Nephron progenitor cell (in vitro differentiated cells): ENCODE measurements around the gene JMJD1C.
"Not testable (repeated sequence)": the region's sequence is repeated elsewhere in the genome, so short reads cannot be mapped to it uniquely, and the experiment has no call there.

Source experiments
- DNase-seq: peaks from one replicate; pipeline ENCODE4 v3.0.0; 2021
- H3K27ac Mint-ChIP-seq: 2 replicates; pipeline ENCODE4 v1.8.0; 2021; ENCODE audit warnings: mild to moderate bottlenecking, moderate library complexity, mixed read lengths
- H3K27me3 Mint-ChIP-seq: 2 replicates; pipeline ENCODE4 v1.8.0; 2021; ENCODE audit warnings: mild to moderate bottlenecking, low read depth, mixed read lengths; ENCODE audit not compliant: poor library complexity
- H3K36me3 Mint-ChIP-seq: 2 replicates; pipeline ENCODE4 v1.8.0; 2021; ENCODE audit warnings: low read depth, mixed read lengths
- H3K4me1 Mint-ChIP-seq: 2 replicates; pipeline ENCODE4 v1.8.0; 2021; ENCODE audit warnings: mixed read lengths
- H3K4me3 Mint-ChIP-seq: 2 replicates; pipeline ENCODE4 v1.8.0; 2021; ENCODE audit warnings: mild to moderate bottlenecking, moderate library complexity, mixed read lengths
- H3K9me3 Mint-ChIP-seq: 2 replicates; pipeline ENCODE4 v1.8.0; 2021; ENCODE audit warnings: mild to moderate bottlenecking, moderate library complexity, mixed read lengths
- CTCF ChIP-seq: fragments of 200-600 bp; sonication (generic); IDR thresholded peaks from 2 replicates; pipeline ENCODE4 v1.5.0; 2021; ENCODE audit warnings: antibody characterized with exemption

Gene JMJD1C

DNA sequence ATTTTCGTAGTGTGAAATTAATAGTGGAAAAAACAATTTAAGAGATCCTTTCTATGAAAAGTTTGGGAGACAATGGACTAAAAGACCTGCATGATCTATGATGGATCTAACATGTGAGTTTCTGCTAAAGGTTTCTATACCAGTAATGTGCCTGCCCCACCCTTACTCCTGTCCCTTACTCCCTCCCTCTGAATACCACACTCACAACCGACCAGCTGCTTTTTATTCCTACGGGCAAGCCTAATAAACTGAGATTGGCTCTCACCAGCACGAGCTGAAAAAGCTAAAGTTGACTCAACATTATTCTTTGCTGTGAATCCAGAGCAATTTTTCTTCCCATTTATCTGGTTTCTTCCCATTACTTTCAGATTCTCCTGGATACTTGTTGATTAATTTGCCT is 37.6 kb upstream of the JMJD1C start:
- TF ChIP-seq CTCF = no peak
- Mint-ChIP-seq H3K27ac (peak overlapping the region; percentile 68), H3K4me1 (peaks cover 35% of the 10 kb centered on the region), H3K36me3 (peaks cover 55% of the 10 kb centered on the region), H3K4me3 (no peak overlapping the region), H3K27me3 (no peaks in the 10 kb centered on the region), H3K9me3 (peaks cover 7% of the 10 kb centered on the region)
- DNase-seq = no peak

GRCh38 chr10:63502832-63503231 is 37.1 kb upstream of the JMJD1C start:
- TF ChIP-seq CTCF = no peak
- Mint-ChIP-seq H3K36me3 (peaks cover 50% of the 10 kb centered on the region), H3K4me1 (peaks cover 35% of the 10 kb centered on the region), H3K4me3 (no peak overlapping the region), H3K27ac (no peak overlapping the region), H3K27me3 (no peaks in the 10 kb centered on the region), H3K9me3 (peaks cover 4% of the 10 kb centered on the region)
- no peak for DNase-seq

DNA sequence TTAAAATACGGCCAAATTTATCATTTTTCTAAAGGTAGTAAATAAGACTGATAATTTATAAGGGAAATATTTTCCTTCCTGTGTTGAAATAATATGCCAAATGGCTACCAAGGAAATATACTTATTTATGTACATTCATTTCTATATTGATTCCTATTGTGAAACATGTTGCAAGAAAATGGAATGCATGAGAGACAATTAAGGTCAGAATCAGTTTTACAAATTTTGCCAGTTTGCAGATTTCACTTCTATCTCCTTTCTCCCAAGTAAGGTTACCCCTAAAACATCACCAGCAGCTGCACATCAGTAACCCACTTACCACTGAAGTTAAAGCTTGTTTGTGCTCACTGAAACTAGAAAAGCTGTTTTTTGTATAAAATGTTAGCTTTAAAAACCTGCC is 36.2 kb upstream of the JMJD1C start:
- Mint-ChIP-seq H3K36me3 (peaks cover 52% of the 10 kb centered on the region), H3K4me3 (no peak overlapping the region), H3K4me1 (peaks cover 34% of the 10 kb centered on the region), H3K27ac (no peak overlapping the region), H3K9me3 (peaks cover 4% of the 10 kb centered on the region), H3K27me3 (no peaks in the 10 kb centered on the region)
- no peak for DNase-seq
- no peak for TF ChIP-seq CTCF

DNA sequence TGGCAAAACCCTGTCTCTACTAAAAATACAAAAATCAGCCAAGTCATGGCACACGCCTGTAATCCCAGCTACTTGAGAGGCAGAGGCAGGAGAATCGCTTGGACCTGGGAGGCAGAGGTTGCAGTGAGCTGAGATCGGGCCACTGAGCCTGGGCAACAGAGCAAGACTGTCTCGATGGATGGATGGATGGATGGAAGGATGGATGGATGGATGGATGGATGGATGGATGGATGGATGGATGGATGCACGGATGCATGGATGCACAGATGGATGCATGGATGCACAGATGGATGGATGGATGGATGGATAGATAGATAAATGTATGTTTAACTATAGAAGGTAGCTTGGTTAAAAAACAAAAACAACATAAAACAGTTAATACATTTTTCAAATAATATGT is 34.8 kb upstream of the JMJD1C start:
- Mint-ChIP-seq H3K9me3 (peaks cover 16% of the 10 kb centered on the region), H3K36me3 (peaks cover 59% of the 10 kb centered on the region), H3K4me1 (peaks cover 22% of the 10 kb centered on the region)
- not testable (repeated sequence) for H3K27ac Mint-ChIP-seq, H3K4me3 Mint-ChIP-seq, H3K27me3 Mint-ChIP-seq, DNase-seq

- no peak overlapping the region for H3K4me3 Mint-ChIP-seq
- peaks cover 4% of the 10 kb centered on the region for H3K4me1 Mint-ChIP-seq
- H3K36me3 Mint-ChIP-seq = peaks cover 71% of the 10 kb centered on the region
- no peaks in the 10 kb centered on the region for H3K27me3 Mint-ChIP-seq
- TF ChIP-seq CTCF = no peak
- H3K27ac Mint-ChIP-seq = no peak overlapping the region
- peaks cover 27% of the 10 kb centered on the region for H3K9me3 Mint-ChIP-seq
- no peak for DNase-seq
These were observed 32.9 kb upstream of the JMJD1C start for GRCh38 chr10:63498665-63499064.

DNA sequence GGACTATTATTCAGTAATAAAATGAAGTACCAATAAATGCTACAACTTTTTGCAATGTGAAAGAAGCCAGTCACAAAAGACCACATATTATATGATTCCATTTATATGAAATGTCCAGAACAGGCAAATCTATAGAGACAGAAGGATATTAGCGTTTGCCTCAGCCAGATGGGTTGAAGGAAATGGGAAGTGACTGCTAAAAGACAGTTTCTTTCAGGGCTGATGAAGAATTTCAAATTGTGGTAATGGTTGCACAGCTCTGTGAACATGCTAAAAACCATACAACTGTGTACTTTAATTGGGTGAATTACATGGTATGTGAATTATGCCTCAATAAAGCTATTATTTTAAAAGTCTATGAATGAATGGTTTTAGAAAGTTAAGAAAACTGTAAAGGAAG is 31.5 kb upstream of the JMJD1C start:
- peaks cover 31% of the 10 kb centered on the region for H3K9me3 Mint-ChIP-seq
- H3K27ac Mint-ChIP-seq = no peak overlapping the region
- peaks cover 76% of the 10 kb centered on the region for H3K36me3 Mint-ChIP-seq
- no peaks in the 10 kb centered on the region for H3K4me1 Mint-ChIP-seq
- no peaks in the 10 kb centered on the region for H3K27me3 Mint-ChIP-seq
- DNase-seq = no peak
- no peak overlapping the region for H3K4me3 Mint-ChIP-seq
- no peak for TF ChIP-seq CTCF
